GM12878 (cell line): Measurements from ENCODE around the gene PANX2. TPM values are rescaled to one million over a fixed set of nuclear protein-coding genes. Genes with fewer than 3 reads are reported as not detected.

Experiments
- CHD1 ChIP-seq: IDR thresholded peaks from 2 replicates; pipeline ENCODE4 v1.6.1; 2012; ENCODE audit warnings: low read depth, low read length, improper control_type of control experiment
- CREM ChIP-seq: IDR thresholded peaks from 2 replicates; pipeline ENCODE4 v1.6.1; 2014; ENCODE audit warnings: antibody characterized with exemption, low read depth
- ELK1 ChIP-seq: IDR thresholded peaks from 2 replicates; pipeline ENCODE4 v1.6.1; 2012; ENCODE audit warnings: low read depth, low read length, improper control_type of control experiment
- EP300 ChIP-seq, 2 experiments: fragments of 150-350 bp in 1 of 2; IDR thresholded peaks; 2 replicates each; pipeline ENCODE4 v1.6.1; 2011 to 2012; ENCODE audit warnings: low read depth in 2 of 2, low read length in 2 of 2, borderline replicate concordance in 1 of 2, improper control_type of control experiment in 1 of 2, inconsistent platforms in 1 of 2; ENCODE audit not compliant: control insufficient read depth in 1 of 2
- FOS ChIP-seq: IDR thresholded peaks from 3 replicates; pipeline ENCODE4 v1.6.1; 2011; ENCODE audit warnings: borderline replicate concordance; ENCODE audit not compliant: insufficient read length; ENCODE audit errors: extremely low read depth
- GATAD2B ChIP-seq: fragments of 450-650 bp; conservative IDR thresholded peaks from 2 replicates; pipeline ENCODE4 v1.6.1; 2017; ENCODE audit warnings: low read depth, mild to moderate bottlenecking, moderate library complexity
- MYC ChIP-seq: IDR thresholded peaks from 2 replicates; pipeline ENCODE4 v1.6.1; 2011; ENCODE audit warnings: mild to moderate bottlenecking, low read length, moderate library complexity, inconsistent platforms; ENCODE audit not compliant: insufficient read depth, insufficient replicate concordance, insufficient read length, severe bottlenecking
- RAD51 ChIP-seq: fragments of 450-650 bp; IDR thresholded peaks from 2 replicates; pipeline ENCODE4 v1.6.1; 2016; ENCODE audit warnings: moderate library complexity, mild to moderate bottlenecking, inconsistent platforms
- SMC3 ChIP-seq: IDR thresholded peaks from 2 replicates; pipeline ENCODE4 v1.6.1; 2011; ENCODE audit warnings: low read length, improper control_type of control experiment, borderline replicate concordance
- STAT3 ChIP-seq: IDR thresholded peaks from 2 replicates; pipeline ENCODE4 v1.6.1; 2011; ENCODE audit warnings: low read depth, low read length, improper control_type of control experiment
- SUPT20H ChIP-seq: IDR thresholded peaks from 2 replicates; pipeline ENCODE4 v1.6.1; 2011; ENCODE audit warnings: low read depth, mild to moderate bottlenecking, low read length, moderate library complexity, borderline replicate concordance; ENCODE audit not compliant: control insufficient read depth
- TAF1 ChIP-seq: IDR thresholded peaks from 2 replicates; pipeline ENCODE4 v1.6.1; 2011; ENCODE audit warnings: mild to moderate bottlenecking, low read depth, low read length, borderline replicate concordance
- WRNIP1 ChIP-seq: IDR thresholded peaks from 2 replicates; pipeline ENCODE4 v1.6.1; 2011; ENCODE audit warnings: low read depth, low read length, improper control_type of control experiment, borderline replicate concordance
- ZNF622 ChIP-seq: fragments of 450-650 bp; IDR thresholded peaks from 2 replicates; pipeline ENCODE4 v1.6.1; 2017; ENCODE audit warnings: mild to moderate bottlenecking, inconsistent platforms
- ZZZ3 ChIP-seq: IDR thresholded peaks from 2 replicates; pipeline ENCODE4 v1.6.1; 2011; ENCODE audit warnings: low read depth; ENCODE audit not compliant: control insufficient read depth, insufficient read length
- polyA plus RNA-seq, 11 experiments: library from polyadenylated mRNA; depleted of rRNA in 4 of 11; unstranded in 6 of 11; stranded (reverse) in 5 of 11; fragments of >200 nt; fragmentation: Nextera tagmentation in 4 of 11; fragmentation: Illumina TruSeq in 1 of 11; extraction: Ambion mirVana in 4 of 11; extraction: Trizol in 1 of 11; gene quantifications; 1 replicate in 1 of 11; 2 replicates in 10 of 11; pipeline versions ENCODE4 v1.2.1 to v1.2.3, GENCODE V29; 2011 to 2016; ENCODE audit warnings: inconsistent platforms in 2 of 11, missing spikeins in 2 of 11, low read depth in 1 of 11
- total RNA-seq, 4 experiments: library from RNA; depleted of rRNA in 3 of 4; stranded (reverse); fragments of >200 nt in 3 of 4; fragmentation: Illumina TruSeq in 1 of 4; extraction: Trizol in 1 of 4; gene quantifications; 2 replicates each; pipeline versions ENCODE4 v1.2.1 to v1.2.3, GENCODE V29; 2013 to 2021
- TF ChIP-seq, protein P1 (sequence below): fragments of 450-650 bp; IDR thresholded peaks from 2 replicates; pipeline ENCODE4 v1.6.1; 2017; ENCODE audit warnings: mild to moderate bottlenecking
- TF ChIP-seq, protein P2 (sequence below): fragments of 450-650 bp; IDR thresholded peaks from 2 replicates; pipeline ENCODE4 v1.6.1; 2018; ENCODE audit warnings: borderline replicate concordance, mild to moderate bottlenecking; ENCODE audit not compliant: partially characterized antibody
- TF ChIP-seq, protein P3 (sequence below): fragments of 450-650 bp; IDR thresholded peaks from 2 replicates; pipeline ENCODE4 v1.6.1; 2017; ENCODE audit warnings: low read depth, mild to moderate bottlenecking, moderate library complexity

The PANX2 gene
- total and polyA plus RNA-seq, 10 of the 15 experiments (the other 5 are each of a cell fraction or from before 2014, with no cell fraction given) = 0.04 to 0.44 (median 0.17) TPM; not detected in 5

DNA sequence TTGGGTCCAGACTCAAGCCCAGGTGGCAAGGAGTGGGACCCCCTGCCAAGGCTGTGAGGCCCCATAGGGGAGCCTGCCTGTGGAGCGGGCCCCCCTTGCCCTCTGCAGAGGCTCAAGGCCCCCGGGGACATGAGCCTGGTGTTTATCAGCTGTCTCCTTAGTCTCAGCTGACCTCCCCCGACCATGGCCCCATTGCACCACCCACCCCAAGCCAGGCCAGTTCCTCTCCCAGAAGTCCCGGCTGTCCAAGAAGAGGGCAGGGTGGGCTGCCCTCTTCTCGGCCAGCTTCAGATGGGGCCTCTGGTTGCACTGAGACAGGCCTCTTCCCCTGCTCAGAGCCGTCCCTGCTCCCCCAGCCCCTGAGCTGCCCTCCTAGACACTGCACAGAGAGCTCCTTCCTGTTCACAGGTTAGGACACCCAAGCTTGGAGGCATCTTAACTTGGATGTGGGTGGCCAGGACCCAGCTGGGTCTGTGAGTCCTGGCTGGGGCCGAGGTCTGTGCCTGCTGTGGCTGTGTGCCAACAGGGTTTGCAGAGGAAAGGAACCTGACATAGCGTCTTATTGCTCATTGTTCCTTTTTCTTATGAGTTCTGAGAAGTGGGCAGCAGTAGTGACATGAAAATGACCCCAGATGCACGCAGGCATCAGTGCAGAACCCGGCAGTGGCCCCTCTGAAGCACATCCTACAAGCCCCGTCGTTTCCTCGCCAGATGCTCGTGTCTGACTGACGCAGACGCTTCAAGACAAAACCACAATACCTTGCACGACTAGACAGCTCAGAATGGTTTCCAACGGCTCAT lies 20.6 kb downstream of the PANX2 start (continued):
- TF ChIP-seq WRNIP1 (no peak), RAD51 (no peak), CREM (peak; percentile 80), STAT3 (no peak), ZNF622 (no peak), EP300 (IDR thresholded peaks at IDR 0.05; ENCODE audit: borderline replicate concordance in 1 of 2, control insufficient read depth in 1 of 2, low read depth in 2 of 2, low read length in 2 of 2) (peak; percentile 80 to 89; a peak in 3 of 4 replicates), ELK1 (no peak), ZZZ3 (no peak), FOS (no peak), SMC3 (no peak), MYC (no peak), SUPT20H (no peak), CHD1 (no peak), GATAD2B (no peak), TAF1 (no peak)
- TF ChIP-seq, protein P1, sequence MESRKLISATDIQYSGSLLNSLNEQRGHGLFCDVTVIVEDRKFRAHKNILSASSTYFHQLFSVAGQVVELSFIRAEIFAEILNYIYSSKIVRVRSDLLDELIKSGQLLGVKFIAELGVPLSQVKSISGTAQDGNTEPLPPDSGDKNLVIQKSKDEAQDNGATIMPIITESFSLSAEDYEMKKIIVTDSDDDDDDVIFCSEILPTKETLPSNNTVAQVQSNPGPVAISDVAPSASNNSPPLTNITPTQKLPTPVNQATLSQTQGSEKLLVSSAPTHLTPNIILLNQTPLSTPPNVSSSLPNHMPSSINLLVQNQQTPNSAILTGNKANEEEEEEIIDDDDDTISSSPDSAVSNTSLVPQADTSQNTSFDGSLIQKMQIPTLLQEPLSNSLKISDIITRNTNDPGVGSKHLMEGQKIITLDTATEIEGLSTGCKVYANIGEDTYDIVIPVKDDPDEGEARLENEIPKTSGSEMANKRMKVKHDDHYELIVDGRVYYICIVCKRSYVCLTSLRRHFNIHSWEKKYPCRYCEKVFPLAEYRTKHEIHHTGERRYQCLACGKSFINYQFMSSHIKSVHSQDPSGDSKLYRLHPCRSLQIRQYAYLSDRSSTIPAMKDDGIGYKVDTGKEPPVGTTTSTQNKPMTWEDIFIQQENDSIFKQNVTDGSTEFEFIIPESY = no peak
- TF ChIP-seq, protein P2, sequence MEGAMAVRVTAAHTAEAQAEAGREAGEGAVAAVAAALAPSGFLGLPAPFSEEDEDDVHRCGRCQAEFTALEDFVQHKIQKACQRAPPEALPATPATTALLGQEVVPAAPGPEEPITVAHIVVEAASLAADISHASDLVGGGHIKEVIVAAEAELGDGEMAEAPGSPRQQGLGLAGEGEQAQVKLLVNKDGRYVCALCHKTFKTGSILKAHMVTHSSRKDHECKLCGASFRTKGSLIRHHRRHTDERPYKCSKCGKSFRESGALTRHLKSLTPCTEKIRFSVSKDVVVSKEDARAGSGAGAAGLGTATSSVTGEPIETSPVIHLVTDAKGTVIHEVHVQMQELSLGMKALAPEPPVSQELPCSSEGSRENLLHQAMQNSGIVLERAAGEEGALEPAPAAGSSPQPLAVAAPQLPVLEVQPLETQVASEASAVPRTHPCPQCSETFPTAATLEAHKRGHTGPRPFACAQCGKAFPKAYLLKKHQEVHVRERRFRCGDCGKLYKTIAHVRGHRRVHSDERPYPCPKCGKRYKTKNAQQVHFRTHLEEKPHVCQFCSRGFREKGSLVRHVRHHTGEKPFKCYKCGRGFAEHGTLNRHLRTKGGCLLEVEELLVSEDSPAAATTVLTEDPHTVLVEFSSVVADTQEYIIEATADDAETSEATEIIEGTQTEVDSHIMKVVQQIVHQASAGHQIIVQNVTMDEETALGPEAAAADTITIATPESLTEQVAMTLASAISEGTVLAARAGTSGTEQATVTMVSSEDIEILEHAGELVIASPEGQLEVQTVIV = no peak
- TF ChIP-seq, protein P3, sequence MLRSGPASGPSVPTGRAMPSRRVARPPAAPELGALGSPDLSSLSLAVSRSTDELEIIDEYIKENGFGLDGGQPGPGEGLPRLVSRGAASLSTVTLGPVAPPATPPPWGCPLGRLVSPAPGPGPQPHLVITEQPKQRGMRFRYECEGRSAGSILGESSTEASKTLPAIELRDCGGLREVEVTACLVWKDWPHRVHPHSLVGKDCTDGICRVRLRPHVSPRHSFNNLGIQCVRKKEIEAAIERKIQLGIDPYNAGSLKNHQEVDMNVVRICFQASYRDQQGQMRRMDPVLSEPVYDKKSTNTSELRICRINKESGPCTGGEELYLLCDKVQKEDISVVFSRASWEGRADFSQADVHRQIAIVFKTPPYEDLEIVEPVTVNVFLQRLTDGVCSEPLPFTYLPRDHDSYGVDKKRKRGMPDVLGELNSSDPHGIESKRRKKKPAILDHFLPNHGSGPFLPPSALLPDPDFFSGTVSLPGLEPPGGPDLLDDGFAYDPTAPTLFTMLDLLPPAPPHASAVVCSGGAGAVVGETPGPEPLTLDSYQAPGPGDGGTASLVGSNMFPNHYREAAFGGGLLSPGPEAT = no peak
